Neural cell (in vitro differentiated cells): Measurements from ENCODE around the gene MYO18B.

Experiments
- EP300 ChIP-seq: fragments of 450-650 bp; conservative IDR thresholded peaks from 2 replicates; pipeline ENCODE4 v1.6.1; 2014; ENCODE audit warnings: antibody characterized with exemption, mild to moderate bottlenecking, moderate library complexity; ENCODE audit not compliant: poor library complexity, severe bottlenecking
- EZH2 ChIP-seq: fragments of 200-600, 300-800 bp; shearing (Covaris generic), sonication (generic); IDR thresholded peaks from 2 replicates; pipeline ENCODE4 v1.6.1; 2014; ENCODE audit warnings: antibody characterized with exemption, low read length, borderline replicate concordance, mild to moderate bottlenecking; ENCODE audit not compliant: insufficient read depth, poor library complexity, severe bottlenecking
- POLR2AphosphoS5 ChIP-seq: IDR thresholded peaks from 2 replicates; pipeline ENCODE4 v1.6.1; 2012
- RAD21 ChIP-seq: fragments of 450-650 bp; conservative IDR thresholded peaks from 2 replicates; pipeline ENCODE4 v1.6.1; 2014; ENCODE audit warnings: antibody characterized with exemption, mild to moderate bottlenecking, moderate library complexity
- TF ChIP-seq, protein P1 (sequence below): fragments of 450-650 bp; IDR thresholded peaks from 2 replicates; pipeline ENCODE4 v1.5.1; 2014; ENCODE audit warnings: antibody characterized with exemption, mild to moderate bottlenecking, moderate library complexity; ENCODE audit not compliant: poor library complexity, severe bottlenecking

GRCh38 chr22:25969901-25970300 is 227.9 kb downstream of the MYO18B start:
- TF ChIP-seq, protein P1, sequence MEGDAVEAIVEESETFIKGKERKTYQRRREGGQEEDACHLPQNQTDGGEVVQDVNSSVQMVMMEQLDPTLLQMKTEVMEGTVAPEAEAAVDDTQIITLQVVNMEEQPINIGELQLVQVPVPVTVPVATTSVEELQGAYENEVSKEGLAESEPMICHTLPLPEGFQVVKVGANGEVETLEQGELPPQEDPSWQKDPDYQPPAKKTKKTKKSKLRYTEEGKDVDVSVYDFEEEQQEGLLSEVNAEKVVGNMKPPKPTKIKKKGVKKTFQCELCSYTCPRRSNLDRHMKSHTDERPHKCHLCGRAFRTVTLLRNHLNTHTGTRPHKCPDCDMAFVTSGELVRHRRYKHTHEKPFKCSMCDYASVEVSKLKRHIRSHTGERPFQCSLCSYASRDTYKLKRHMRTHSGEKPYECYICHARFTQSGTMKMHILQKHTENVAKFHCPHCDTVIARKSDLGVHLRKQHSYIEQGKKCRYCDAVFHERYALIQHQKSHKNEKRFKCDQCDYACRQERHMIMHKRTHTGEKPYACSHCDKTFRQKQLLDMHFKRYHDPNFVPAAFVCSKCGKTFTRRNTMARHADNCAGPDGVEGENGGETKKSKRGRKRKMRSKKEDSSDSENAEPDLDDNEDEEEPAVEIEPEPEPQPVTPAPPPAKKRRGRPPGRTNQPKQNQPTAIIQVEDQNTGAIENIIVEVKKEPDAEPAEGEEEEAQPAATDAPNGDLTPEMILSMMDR, result no peak
- TF ChIP-seq EZH2, result no peak
- TF ChIP-seq POLR2AphosphoS5, result no peak
- TF ChIP-seq RAD21, result no peak
- no peak for TF ChIP-seq EP300
